ENCODE data around the gene OR6B2.

OR6B2 gene

GRCh38 chr2:240042740-240043139, 12.5 kb upstream of the OR6B2 start:
- no peak for DNase-seq (ENCODE audit: low read depth in 1 of 2, low spot score in 1 of 2)

- no peak for DNase-seq (ENCODE audit: low read depth in 1 of 2, low spot score in 1 of 2)
These were observed 11.1 kb upstream of the OR6B2 start for GRCh38 chr2:240041363-240041762.

- no peak for DNase-seq (ENCODE audit: low read depth in 1 of 2, low spot score in 1 of 2)
These were observed 7.1 kb upstream of the OR6B2 start for GRCh38 chr2:240037358-240037757.

- DNase-seq (ENCODE audit: low read depth in 1 of 2, low spot score in 1 of 2) = no peak
These were observed 3.1 kb upstream of the OR6B2 start for GRCh38 chr2:240033330-240033678.

GRCh38 chr2:240032406-240033329, 2.4 kb upstream of the OR6B2 start:
- DNase-seq (ENCODE audit: low read depth in 1 of 2, low spot score in 1 of 2) = no peak

- no peak for DNase-seq (ENCODE audit: low read depth in 1 of 2, low spot score in 1 of 2)
These were observed 5.5 kb downstream of the OR6B2 start for GRCh38 chr2:240024766-240025165.

GRCh38 chr2:240023792-240024191, 6.4 kb downstream of the OR6B2 start:
- no peak for DNase-seq (ENCODE audit: low read depth in 1 of 2, low spot score in 1 of 2)

- peak; percentile 31 to 32 for DNase-seq (ENCODE audit: low read depth in 1 of 2, low spot score in 1 of 2)
These were observed 8.6 kb downstream of the OR6B2 start for GRCh38 chr2:240021488-240022104.

- DNase-seq (ENCODE audit: low read depth in 1 of 2, low spot score in 1 of 2) = no peak
These were observed 12.0 kb downstream of the OR6B2 start for GRCh38 chr2:240018071-240018750.

- no peak for DNase-seq (ENCODE audit: low read depth in 1 of 2, low spot score in 1 of 2)
These were observed 15.9 kb downstream of the OR6B2 start for GRCh38 chr2:240014327-240014726.

GRCh38 chr2:240013343-240013742, 16.9 kb downstream of the OR6B2 start:
- no peak for DNase-seq (ENCODE audit: low read depth in 1 of 2, low spot score in 1 of 2)

GRCh38 chr2:240002983-240003382, 27.2 kb downstream of the OR6B2 start:
- DNase-seq (ENCODE audit: low read depth in 1 of 2, low spot score in 1 of 2) = no peak

- no peak for DNase-seq (ENCODE audit: low read depth in 1 of 2, low spot score in 1 of 2)
These were observed 29.6 kb downstream of the OR6B2 start for GRCh38 chr2:240000671-240001070.

- DNase-seq (ENCODE audit: low read depth in 1 of 2, low spot score in 1 of 2) = no peak
These were observed 32.4 kb downstream of the OR6B2 start for GRCh38 chr2:239997686-239998409.

GRCh38 chr2:239994086-239994485, 36.1 kb downstream of the OR6B2 start:
- no peak for DNase-seq (ENCODE audit: low read depth in 1 of 2, low spot score in 1 of 2)

GRCh38 chr2:239993291-239993690, 36.9 kb downstream of the OR6B2 start:
- DNase-seq (ENCODE audit: low read depth in 1 of 2, low spot score in 1 of 2) = no peak

GRCh38 chr2:239991689-239992314, 38.4 kb downstream of the OR6B2 start:
- DNase-seq (ENCODE audit: low read depth in 1 of 2, low spot score in 1 of 2) = no peak

GRCh38 chr2:239990966-239991365, 39.3 kb downstream of the OR6B2 start:
- DNase-seq (ENCODE audit: low read depth in 1 of 2, low spot score in 1 of 2) = no peak

- no peak for DNase-seq (ENCODE audit: low read depth in 1 of 2, low spot score in 1 of 2)
These were observed 44.9 kb downstream of the OR6B2 start for GRCh38 chr2:239985356-239985755.

- no peak for DNase-seq (ENCODE audit: low read depth in 1 of 2, low spot score in 1 of 2)
These were observed 45.6 kb downstream of the OR6B2 start for GRCh38 chr2:239984421-239985194.

All from activated T-helper 1 cell treated with anti-CD3 and anti-CD28 coated beads, Interleukin-2, amount 50 U/mL, for 16 hours (primary cell).